ENCODE data around the gene PRDM4.
A peak's percentile ranks its signal among the peaks of the same experiment; 100 is the strongest.
"Not testable (repeated sequence)": the region's sequence is repeated elsewhere in the genome, so short reads cannot be mapped to it uniquely, and the experiment has no call there.

Gene PRDM4

GRCh38 chr12:107702106-107702505 lies 58.8 kb downstream of the PRDM4 start:
- H3K9ac ChIP-seq (ENCODE audit: low read depth in 1 of 2, low read length in 2 of 2) = no peak overlapping the region
- no peak overlapping the region for H3K27ac ChIP-seq (ENCODE audit: low read depth in 2 of 2, low read length in 2 of 2)
- H3K27me3 ChIP-seq (ENCODE audit: control insufficient read depth in 2 of 2, insufficient read depth in 2 of 2, low read length in 2 of 2) = no peaks in the 10 kb centered on the region
- H3K4me3 ChIP-seq (ENCODE audit: low read length in 2 of 2) = no peak overlapping the region
- no peaks in the 10 kb centered on the region for H3K9me3 ChIP-seq (ENCODE audit: control insufficient read depth in 2 of 2, low read length in 2 of 2)
- H3K36me3 ChIP-seq (ENCODE audit: control insufficient read depth in 2 of 2, insufficient read depth in 2 of 2, low read length in 2 of 2) = peaks cover 65 to 70% of the 10 kb centered on the region in 2 donors
- no peaks in the 10 kb centered on the region for H3K4me1 ChIP-seq (ENCODE audit: control insufficient read depth in 2 of 2, insufficient read depth in 2 of 2, low read length in 2 of 2)

GRCh38 chr12:107695772-107696171 lies 65.2 kb downstream of the PRDM4 start:
- H3K4me1 ChIP-seq (ENCODE audit: control insufficient read depth in 2 of 2, insufficient read depth in 2 of 2, low read length in 2 of 2) = not testable (repeated sequence)
- H3K36me3 ChIP-seq (ENCODE audit: control insufficient read depth in 2 of 2, insufficient read depth in 2 of 2, low read length in 2 of 2) = peaks cover 66 to 87% of the 10 kb centered on the region in 2 donors

GRCh38 chr12:107685360-107686248 lies 75.3 kb downstream of the PRDM4 start, which contains the start of gene PWP1:
PWP1 (plus strand) TSS chr12:107685799; CDS start chr12:107685900, 101 bp downstream.
- Histone ChIP-seq H3K27ac (ENCODE audit: low read depth in 2 of 2, low read length in 2 of 2) (peak within 1 kb of the TSS; percentile 84 to 88), H3K4me1 (ENCODE audit: control insufficient read depth in 2 of 2, insufficient read depth in 2 of 2, low read length in 2 of 2) (peaks cover 5 to 10% of the 10 kb centered on the region in 2 donors), H3K4me3 (ENCODE audit: low read length in 2 of 2) (peak within 1 kb of the TSS; percentile 96 to 97), H3K27me3 (ENCODE audit: control insufficient read depth in 2 of 2, insufficient read depth in 2 of 2, low read length in 2 of 2) (no peaks in the 10 kb centered on the region), H3K9me3 (ENCODE audit: control insufficient read depth in 2 of 2, low read length in 2 of 2) (no peaks in the 10 kb centered on the region), H3K9ac (ENCODE audit: low read depth in 1 of 2, low read length in 2 of 2) (peak within 1 kb of the TSS; percentile 94 to 98), H3K36me3 (ENCODE audit: control insufficient read depth in 2 of 2, insufficient read depth in 2 of 2, low read length in 2 of 2) (peaks cover 21 to 22% of the 10 kb centered on the region in 2 donors)

More at GRCh38 chr12:107695772-107696171, 65.2 kb downstream of the PRDM4 start:
- H3K9ac ChIP-seq (ENCODE audit: low read depth in 1 of 2, low read length in 2 of 2); H3K27me3 ChIP-seq (ENCODE audit: control insufficient read depth in 2 of 2, insufficient read depth in 2 of 2, low read length in 2 of 2); H3K27ac ChIP-seq (ENCODE audit: low read depth in 2 of 2, low read length in 2 of 2); H3K4me3 ChIP-seq (ENCODE audit: low read length in 2 of 2); H3K9me3 ChIP-seq (ENCODE audit: control insufficient read depth in 2 of 2, low read length in 2 of 2): not testable (repeated sequence)

GRCh38 chr12:107684990-107685359 lies 76.0 kb downstream of the PRDM4 start:
- Histone ChIP-seq H3K9ac (ENCODE audit: low read depth in 1 of 2, low read length in 2 of 2) (peak overlapping the region; percentile 88 to 98), H3K9me3 (ENCODE audit: control insufficient read depth in 2 of 2, low read length in 2 of 2) (no peaks in the 10 kb centered on the region), H3K27ac (ENCODE audit: low read depth in 2 of 2, low read length in 2 of 2) (peak overlapping the region; percentile 84 to 88), H3K4me3 (ENCODE audit: low read length in 2 of 2) (peak overlapping the region; percentile 96 to 97), H3K4me1 (ENCODE audit: control insufficient read depth in 2 of 2, insufficient read depth in 2 of 2, low read length in 2 of 2) (peaks cover 5 to 10% of the 10 kb centered on the region in 2 donors), H3K27me3 (ENCODE audit: control insufficient read depth in 2 of 2, insufficient read depth in 2 of 2, low read length in 2 of 2) (no peaks in the 10 kb centered on the region), H3K36me3 (ENCODE audit: control insufficient read depth in 2 of 2, insufficient read depth in 2 of 2, low read length in 2 of 2) (peaks cover 15 to 16% of the 10 kb centered on the region in 2 donors)

- no peak overlapping the region for H3K9ac ChIP-seq (ENCODE audit: low read depth in 1 of 2, low read length in 2 of 2)
- H3K36me3 ChIP-seq (ENCODE audit: control insufficient read depth in 2 of 2, insufficient read depth in 2 of 2, low read length in 2 of 2) = peaks cover 9 to 10% of the 10 kb centered on the region in 2 donors
- no peaks in the 10 kb centered on the region for H3K27me3 ChIP-seq (ENCODE audit: control insufficient read depth in 2 of 2, insufficient read depth in 2 of 2, low read length in 2 of 2)
- peak overlapping the region in 1 of 2 donors; percentile 19 for H3K27ac ChIP-seq (ENCODE audit: low read depth in 2 of 2, low read length in 2 of 2)
- H3K4me1 ChIP-seq (ENCODE audit: control insufficient read depth in 2 of 2, insufficient read depth in 2 of 2, low read length in 2 of 2) = peaks cover 5 to 10% of the 10 kb centered on the region in 2 donors
- peak overlapping the region; percentile 96 to 97 for H3K4me3 ChIP-seq (ENCODE audit: low read length in 2 of 2)
- no peaks in the 10 kb centered on the region for H3K9me3 ChIP-seq (ENCODE audit: control insufficient read depth in 2 of 2, low read length in 2 of 2)
Measured at GRCh38 chr12:107684029-107684795, 76.7 kb downstream of the PRDM4 start.
